B cell (primary cell): ENCODE measurements around the gene LENG9. TPM values are rescaled to one million over a fixed set of nuclear protein-coding genes. Genes with fewer than 3 reads are reported as not detected.

Experiments used
- ATAC-seq: fragments of 200-7000 bp; cut with Tn5 transposase; one replicate; pipeline ENCODE4 v1.10.0; 2021; ENCODE audit warnings: low read depth, mild to moderate bottlenecking, moderate number of reproducible peaks, moderate library complexity
- CTCF ChIA-PET: fragments of 350-600 bp; sonication (Branson Sonifier 250); formaldehyde crosslinking; loops from one replicate; lab custom pipeline; 2021; ENCODE audit warnings: antibody characterized with exemption, inconsistent platforms; lab: Charles Lee
- POLR2A ChIA-PET: fragments of 350-600 bp; sonication (Branson Sonifier 250); formaldehyde crosslinking; loops from one replicate; lab custom pipeline; 2021; ENCODE audit warnings: antibody characterized with exemption; lab: Charles Lee
- DNase-seq: peaks from one replicate; pipeline ENCODE4 v3.0.0; 2013
- H2AFZ ChIP-seq: 2 replicates; pipeline ENCODE4 v1.6.1; 2012; ENCODE audit warnings: mild to moderate bottlenecking, low read depth, low read length; ENCODE audit not compliant: insufficient read depth, poor library complexity, severe bottlenecking
- H3K27ac ChIP-seq, 2 donors: 1 replicate in 1 of 2; 2 replicates in 1 of 2; pipeline ENCODE4 v1.5.1; 2012 to 2013; ENCODE audit warnings: low read length in 2 of 2, mild to moderate bottlenecking in 2 of 2, moderate library complexity in 1 of 2
- H3K27me3 ChIP-seq, 4 experiments: fragments of 200-600 bp in 1 of 4; sonication (generic) in 1 of 4; replicated peaks in 1 of 4; 1 replicate in 2 of 4; 2 replicates in 2 of 4; pipeline versions ENCODE4 v1.6.1 to v1.7.0; 2013 to 2016; ENCODE audit warnings: low read length in 3 of 4, mild to moderate bottlenecking in 2 of 4, mixed read lengths in 1 of 4, moderate library complexity in 1 of 4; ENCODE audit not compliant: insufficient read depth in 4 of 4, control insufficient read depth in 3 of 4; ENCODE audit errors: control extremely low read depth in 1 of 4
- H3K36me3 ChIP-seq, 2 experiments: replicated peaks in 1 of 2; 1 replicate in 1 of 2; 2 replicates in 1 of 2; pipeline versions ENCODE4 v1.6.1 to v1.7.1; 2013; ENCODE audit warnings: low read length in 1 of 2; ENCODE audit not compliant: insufficient read depth in 2 of 2, control insufficient read depth in 1 of 2; ENCODE audit errors: control extremely low read depth in 1 of 2, extremely low read depth in 1 of 2
- H3K4me1 ChIP-seq, 2 donors: fragments of 200-600 bp in 1 of 2; sonication (generic) in 1 of 2; 1 replicate in 1 of 2; 2 replicates in 1 of 2; pipeline versions ENCODE4 v1.5.1 to v1.6.1; 2013 to 2017; ENCODE audit warnings: low read length in 2 of 2; ENCODE audit not compliant: control insufficient read depth in 2 of 2, insufficient read depth in 2 of 2
- H3K4me2 ChIP-seq: replicated peaks from 2 replicates; pipeline ENCODE3; 2012; ENCODE audit warnings: mild to moderate bottlenecking, low read depth, low read length; ENCODE audit not compliant: poor library complexity, severe bottlenecking
- H3K4me3 ChIP-seq, 5 experiments: fragments of 200-600 bp in 1 of 5; sonication (generic) in 1 of 5; 1 replicate in 3 of 5; 2 replicates in 2 of 5; pipeline versions ENCODE4 v1.5.1 to v1.7.0; 2011 to 2016; ENCODE audit warnings: low read length in 4 of 5, mild to moderate bottlenecking in 4 of 5, low read depth in 2 of 5, control low read depth in 1 of 5, moderate library complexity in 1 of 5; ENCODE audit not compliant: insufficient read depth in 1 of 5; ENCODE audit errors: control extremely low read depth in 1 of 5, extremely low read depth in 1 of 5
- H3K79me2 ChIP-seq: fragments of 200-600 bp; sonication (generic); one replicate; pipeline ENCODE4 v1.6.0; 2016; ENCODE audit warnings: low read length; ENCODE audit not compliant: control insufficient read depth, insufficient read depth
- H3K9ac ChIP-seq: fragments of 200-600 bp; sonication (generic); 2 replicates; pipeline ENCODE4 v1.6.1; 2017; ENCODE audit warnings: mild to moderate bottlenecking, low read length, moderate library complexity
- H3K9me3 ChIP-seq, 3 donors: one replicate each; pipeline versions ENCODE4 v1.6.1 to v1.7.1; 2013; ENCODE audit warnings: low read length in 2 of 3; ENCODE audit not compliant: control insufficient read depth in 2 of 3, insufficient read depth in 1 of 3; ENCODE audit errors: control extremely low read depth in 1 of 3
- H4K20me1 ChIP-seq: 2 replicates; pipeline ENCODE4 v1.6.0; 2012; ENCODE audit warnings: mild to moderate bottlenecking, low read length; ENCODE audit not compliant: insufficient read depth, control insufficient read depth, poor library complexity, severe bottlenecking
- H3K27ac Mint-ChIP-seq: one replicate; pipeline ENCODE4 v1.8.0; 2021; ENCODE audit warnings: mixed read lengths
- H3K27me3 Mint-ChIP-seq: one replicate; pipeline ENCODE4 v1.8.0; 2021; ENCODE audit warnings: mixed read lengths
- H3K4me1 Mint-ChIP-seq: one replicate; pipeline ENCODE4 v1.8.0; 2021; ENCODE audit warnings: mixed read lengths
- H3K4me3 Mint-ChIP-seq: one replicate; pipeline ENCODE4 v1.8.0; 2021; ENCODE audit warnings: mixed read lengths
- H3K9me3 Mint-ChIP-seq: one replicate; pipeline ENCODE4 v1.8.0; 2022; ENCODE audit warnings: mixed read lengths; ENCODE audit not compliant: insufficient read depth
- EZH2 ChIP-seq: IDR thresholded peaks from 2 replicates; pipeline ENCODE4 v1.6.1; 2012; ENCODE audit warnings: borderline replicate concordance, low read depth, mild to moderate bottlenecking, moderate library complexity, low read length; ENCODE audit not compliant: insufficient read depth, poor library complexity, severe bottlenecking
- WGBS: methylation state at CpG from one replicate; pipeline ENCODE4 v1.1.5; 2013; ENCODE audit warnings: missing lambda C conversion rate; ENCODE audit not compliant: insufficient coverage; 5-methylcytosine and 5-hydroxymethylcytosine counted together
- intact Hi-C: fragments of 100-400 bp; cut with micrococcal nuclease; formaldehyde crosslinking; loops from one replicate; pipeline ENCODE4 v1.10.0; 2022
- polyA plus RNA-seq: library from polyadenylated mRNA; depleted of rRNA; stranded (reverse); fragments of >200 nt; gene quantifications from 2 replicates; pipeline ENCODE4 v1.2.3, GENCODE V29; 2012
- total RNA-seq, 2 donors: library from RNA; stranded (reverse); fragments of 120-200 nt in 1 of 2; gene quantifications; 1 replicate in 1 of 2; 2 replicates in 1 of 2; pipeline versions ENCODE4 v1.2.3 to v1.2.4, GENCODE V29; 2013 to 2022
- TF ChIP-seq, protein P1 (sequence below): fragments of 200-600 bp; IDR thresholded peaks from one replicate; pipeline ENCODE4 v1.8.0; 2022; ENCODE audit warnings: antibody characterized with exemption, mild to moderate bottlenecking

Gene LENG9
- total and polyA plus RNA-seq, 2 donors (not counting 1 experiment from before 2014, with no cell fraction given) = 4.6 to 6.6 TPM

DNA sequence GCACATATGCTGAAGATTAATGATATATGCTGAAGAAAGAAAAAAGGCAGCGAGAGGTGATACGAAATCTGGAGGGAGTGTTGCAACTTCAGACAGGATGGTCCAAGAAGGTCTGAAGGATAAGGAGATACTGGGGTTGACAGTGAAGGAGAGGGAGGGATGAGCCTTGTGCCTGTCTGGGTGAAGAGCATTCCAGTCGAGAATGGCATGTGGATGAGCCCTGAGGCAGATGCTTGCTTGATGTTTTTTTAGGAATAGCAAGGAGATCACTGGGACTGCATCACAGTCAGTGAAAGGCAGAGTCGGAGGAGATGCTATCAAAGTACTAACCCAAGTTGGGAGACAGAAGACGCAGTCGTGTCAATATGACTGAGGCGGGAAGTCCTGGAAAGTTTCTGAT, 25.8 kb upstream of the LENG9 start:
- Histone ChIP-seq H2AFZ (no peak overlapping the region), H3K4me2 (no peak overlapping the region), H3K27ac (no peak overlapping the region), H4K20me1 (no peaks in the 10 kb centered on the region), H3K27me3 (peaks cover 0 to 14% (median 5%) of the 10 kb centered on the region in 4 experiments), H3K9me3 (no peaks in the 10 kb centered on the region), H3K4me3 (no peak overlapping the region), H3K9ac (no peak overlapping the region), H3K36me3 (no peaks in the 10 kb centered on the region), H3K4me1 (peaks cover 0 to 8% of the 10 kb centered on the region in 2 donors), H3K79me2 (no peaks in the 10 kb centered on the region)
- CTCF ChIA-PET = interaction anchor here (1.2 kb wide), 1 partner anchor 8 kb away, joined by 7 read pairs; no protein-coding TSS in a partner anchor
- H3K4me3 Mint-ChIP-seq = no peak overlapping the region
- POLR2A ChIA-PET = no interaction called here
- H3K9me3 Mint-ChIP-seq = no peaks in the 10 kb centered on the region
- DNase-seq (no peak), ATAC-seq (no peak)
- intact Hi-C loops = loop anchor here (10.0 kb wide), 1 partner anchor 425 kb away; no protein-coding TSS in a partner anchor
- H3K27ac Mint-ChIP-seq = no peak overlapping the region
- 81% methylated on average over 6 of the region's 7 CpGs for WGBS
- peaks cover 5% of the 10 kb centered on the region for H3K4me1 Mint-ChIP-seq
- TF ChIP-seq, protein P1, sequence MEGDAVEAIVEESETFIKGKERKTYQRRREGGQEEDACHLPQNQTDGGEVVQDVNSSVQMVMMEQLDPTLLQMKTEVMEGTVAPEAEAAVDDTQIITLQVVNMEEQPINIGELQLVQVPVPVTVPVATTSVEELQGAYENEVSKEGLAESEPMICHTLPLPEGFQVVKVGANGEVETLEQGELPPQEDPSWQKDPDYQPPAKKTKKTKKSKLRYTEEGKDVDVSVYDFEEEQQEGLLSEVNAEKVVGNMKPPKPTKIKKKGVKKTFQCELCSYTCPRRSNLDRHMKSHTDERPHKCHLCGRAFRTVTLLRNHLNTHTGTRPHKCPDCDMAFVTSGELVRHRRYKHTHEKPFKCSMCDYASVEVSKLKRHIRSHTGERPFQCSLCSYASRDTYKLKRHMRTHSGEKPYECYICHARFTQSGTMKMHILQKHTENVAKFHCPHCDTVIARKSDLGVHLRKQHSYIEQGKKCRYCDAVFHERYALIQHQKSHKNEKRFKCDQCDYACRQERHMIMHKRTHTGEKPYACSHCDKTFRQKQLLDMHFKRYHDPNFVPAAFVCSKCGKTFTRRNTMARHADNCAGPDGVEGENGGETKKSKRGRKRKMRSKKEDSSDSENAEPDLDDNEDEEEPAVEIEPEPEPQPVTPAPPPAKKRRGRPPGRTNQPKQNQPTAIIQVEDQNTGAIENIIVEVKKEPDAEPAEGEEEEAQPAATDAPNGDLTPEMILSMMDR = no peak
- no peak for TF ChIP-seq EZH2
- H3K27me3 Mint-ChIP-seq = peaks cover 42% of the 10 kb centered on the region

DNA sequence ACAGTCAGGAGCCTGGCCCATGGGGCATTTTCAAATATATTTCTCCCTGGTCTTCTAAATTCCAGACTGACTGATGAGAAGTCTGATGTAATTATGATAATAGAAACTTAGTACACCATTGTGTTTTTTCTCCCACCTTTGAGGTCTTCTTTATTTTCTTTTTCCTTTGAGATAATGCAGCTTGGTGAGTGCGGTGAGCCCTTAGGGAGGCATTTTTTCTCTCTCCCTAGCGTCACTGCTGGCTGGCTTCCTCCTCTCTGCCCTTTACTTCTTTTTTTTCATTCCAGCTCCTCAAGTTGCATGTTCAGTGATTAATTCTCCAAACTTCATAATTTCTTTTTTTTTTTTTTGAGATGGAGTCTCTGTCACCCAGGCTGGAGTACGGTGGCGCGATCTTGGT, 22.3 kb upstream of the LENG9 start:
- H3K4me3 ChIP-seq = no peak overlapping the region
- no peak overlapping the region for H3K27ac Mint-ChIP-seq
- H3K9me3 Mint-ChIP-seq = no peaks in the 10 kb centered on the region
- peaks cover 0 to 13% (median 5%) of the 10 kb centered on the region in 4 experiments for H3K27me3 ChIP-seq
- TF ChIP-seq, protein P1 = no peak
- no peak for TF ChIP-seq EZH2
- H2AFZ ChIP-seq = no peak overlapping the region
- WGBS = 0% methylated on average over 1 of the region's 5 CpGs
- H3K79me2 ChIP-seq = no peaks in the 10 kb centered on the region
- H3K4me3 Mint-ChIP-seq = no peak overlapping the region
- H3K36me3 ChIP-seq = no peaks in the 10 kb centered on the region
- ATAC-seq (no peak), DNase-seq (no peak)
- peaks cover 15 to 20% of the 10 kb centered on the region in 2 donors for H3K4me1 ChIP-seq
- H4K20me1 ChIP-seq = no peaks in the 10 kb centered on the region
- peaks cover 15% of the 10 kb centered on the region for H3K4me1 Mint-ChIP-seq
- CTCF ChIA-PET = interaction anchor here (0.6 to 1.4 kb wide), 3 partner anchors 59 to 190 kb away, joined by 3 to 4 read pairs (median 3); no protein-coding TSS in a partner anchor
- H3K9ac ChIP-seq = no peak overlapping the region
- H3K27ac ChIP-seq = no peak overlapping the region
- H3K27me3 Mint-ChIP-seq = peaks cover 34% of the 10 kb centered on the region
- intact Hi-C loops = loop anchor here (10.0 kb wide), 1 partner anchor 429 kb away; no protein-coding TSS in a partner anchor
- no peak overlapping the region for H3K4me2 ChIP-seq
- POLR2A ChIA-PET = no interaction called here
- H3K9me3 ChIP-seq = no peaks in the 10 kb centered on the region
